CD4-positive, alpha-beta T cell treated with Interferon alpha-2 for 1 hour (primary cell): ENCODE data around the gene PANK2.
A peak's percentile ranks its signal among the peaks of the same experiment; 100 is the strongest.
"Not testable (repeated sequence)": the region's sequence is repeated elsewhere in the genome, so short reads cannot be mapped to it uniquely, and the experiment has no call there.

ENCODE experiments used
- DNase-seq, 2 donors: peaks; one replicate each; pipeline ENCODE4 v3.0.0-alpha.2; 2020 to 2022

The PANK2 gene

DNA sequence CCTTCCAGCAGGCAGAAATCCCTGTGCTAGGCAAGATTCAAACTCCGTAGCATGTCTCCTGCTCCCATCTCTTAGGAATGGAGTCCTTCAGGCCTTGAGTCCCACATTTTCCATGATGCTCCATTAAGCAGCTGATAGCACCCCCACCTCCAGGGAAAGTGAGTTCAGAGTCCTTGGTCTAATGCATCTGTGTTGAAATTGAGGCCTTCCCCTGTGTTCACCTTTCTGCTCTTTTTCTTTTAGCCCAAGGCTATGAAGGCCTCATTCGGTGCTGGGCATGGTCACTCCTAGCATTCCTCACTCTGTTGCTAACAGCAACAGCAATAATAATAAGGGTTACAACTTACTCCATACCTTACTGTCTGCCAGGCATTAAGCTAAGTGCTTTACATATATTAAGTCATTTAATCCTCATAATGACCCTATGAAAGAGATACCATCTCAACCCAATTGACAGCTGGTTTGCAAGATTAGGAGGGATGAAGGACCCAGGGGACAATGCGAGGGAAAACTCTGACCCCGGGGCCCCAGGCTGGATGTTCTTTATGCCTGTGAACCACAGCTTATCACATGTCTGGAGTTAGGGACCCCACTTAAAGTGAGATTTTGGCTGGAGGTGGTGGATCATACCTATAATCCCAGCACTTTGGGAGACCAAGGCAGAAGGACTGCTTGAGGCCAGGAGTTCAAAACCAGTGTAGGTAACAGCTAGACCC lies 17.5 kb upstream of the PANK2 start:
- DNase-seq = no peak

DNA sequence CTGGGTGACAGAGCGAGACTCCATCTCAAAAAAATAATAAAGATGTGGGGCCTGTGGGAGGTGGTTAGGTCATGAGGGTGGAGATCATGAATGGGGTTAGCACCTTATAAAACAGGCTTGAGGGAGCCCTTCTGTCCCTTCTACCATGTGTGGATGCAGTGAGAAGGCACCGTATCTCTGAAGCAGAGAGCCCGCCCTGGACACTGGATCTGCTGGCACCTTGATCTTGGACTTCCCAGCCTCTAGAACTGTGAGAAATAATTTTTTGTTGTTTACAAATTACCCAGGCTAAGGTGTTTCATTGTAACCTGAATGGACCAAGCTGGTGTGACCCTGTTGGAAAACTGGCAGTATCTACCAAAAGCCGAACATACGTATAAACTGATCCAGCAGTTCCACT lies 15.7 kb upstream of the PANK2 start:
- DNase-seq = no peak

DNA sequence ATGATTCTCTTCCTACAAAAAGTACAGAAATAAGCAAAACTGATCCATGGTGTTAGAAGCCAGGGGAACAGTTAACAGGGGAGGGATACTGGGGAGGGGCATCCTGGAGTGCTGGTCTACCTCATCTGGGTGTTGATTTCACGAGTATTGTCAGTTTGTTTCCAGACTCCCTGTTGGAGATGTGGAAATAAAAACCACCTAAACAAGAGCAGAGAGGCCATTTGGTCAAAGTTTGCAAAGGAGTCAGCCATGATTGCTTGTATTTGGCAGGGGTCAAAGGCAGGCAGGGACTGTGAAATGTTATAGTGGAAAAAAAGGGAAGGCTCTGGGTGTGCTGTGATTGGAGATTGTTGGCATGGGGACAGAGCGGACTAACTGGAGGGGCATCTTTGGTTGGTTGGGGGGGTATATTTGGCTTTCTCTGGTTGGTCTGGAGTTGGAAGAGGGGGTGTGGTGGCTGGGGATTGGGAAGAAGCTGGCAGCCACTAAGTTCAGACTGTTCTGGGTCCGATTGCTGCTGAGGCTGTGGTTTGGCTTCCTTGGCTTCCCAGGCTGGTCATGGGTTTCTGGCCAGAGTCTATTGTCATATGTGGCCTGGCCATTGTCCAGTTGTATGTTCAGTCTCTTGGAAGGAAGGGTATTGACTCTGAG lies 14.9 kb upstream of the PANK2 start:
- DNase-seq = no peak

DNA sequence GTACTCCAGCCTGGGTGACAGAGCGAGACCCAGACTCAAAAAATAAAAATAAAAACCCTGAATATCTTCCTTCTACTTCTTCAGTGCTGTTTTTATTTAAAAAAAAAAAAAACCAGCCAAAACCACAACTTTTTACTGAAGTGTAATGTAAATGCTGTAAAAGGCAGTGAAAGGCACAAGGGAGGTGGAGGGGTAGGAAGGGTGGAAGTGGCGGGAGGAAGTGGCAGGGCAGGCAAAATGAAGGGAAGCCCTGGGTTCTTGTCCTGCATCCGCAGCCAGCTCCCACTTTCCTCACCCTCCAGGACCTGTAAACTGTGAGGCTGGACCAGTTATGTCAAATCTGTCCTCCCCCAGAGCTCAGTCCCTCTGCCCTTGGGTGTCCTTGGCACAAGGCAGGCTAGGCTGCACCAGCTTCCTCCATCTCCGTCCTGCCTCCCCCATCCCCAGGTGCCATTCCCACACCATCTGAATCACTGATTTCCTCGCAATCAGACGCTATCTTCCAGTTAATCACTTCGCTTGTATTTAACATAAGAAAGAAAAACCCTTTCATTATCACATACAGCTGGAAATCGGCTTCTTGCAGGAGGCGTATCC lies 13.7 kb upstream of the PANK2 start:
- no peak for DNase-seq

DNA sequence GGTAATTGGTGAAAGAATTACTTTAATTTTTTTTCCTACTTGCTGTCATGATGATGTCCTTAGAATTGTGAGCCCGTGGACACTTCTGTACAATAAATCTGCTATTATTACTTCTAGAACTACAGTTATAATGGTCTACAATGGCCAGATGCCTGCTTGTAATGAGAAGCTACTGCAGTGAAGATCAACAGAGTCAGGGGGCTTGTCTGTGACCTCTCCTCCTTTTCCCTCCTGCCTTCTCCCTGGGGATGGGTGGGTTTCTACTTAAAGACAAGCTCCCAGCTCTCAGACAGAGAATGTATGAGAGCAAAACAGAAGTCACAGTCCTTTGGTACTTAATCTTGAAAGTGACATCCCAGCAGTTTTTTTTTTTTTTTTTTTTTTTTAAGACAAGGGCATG lies 13.2 kb upstream of the PANK2 start:
- DNase-seq = no peak

DNA sequence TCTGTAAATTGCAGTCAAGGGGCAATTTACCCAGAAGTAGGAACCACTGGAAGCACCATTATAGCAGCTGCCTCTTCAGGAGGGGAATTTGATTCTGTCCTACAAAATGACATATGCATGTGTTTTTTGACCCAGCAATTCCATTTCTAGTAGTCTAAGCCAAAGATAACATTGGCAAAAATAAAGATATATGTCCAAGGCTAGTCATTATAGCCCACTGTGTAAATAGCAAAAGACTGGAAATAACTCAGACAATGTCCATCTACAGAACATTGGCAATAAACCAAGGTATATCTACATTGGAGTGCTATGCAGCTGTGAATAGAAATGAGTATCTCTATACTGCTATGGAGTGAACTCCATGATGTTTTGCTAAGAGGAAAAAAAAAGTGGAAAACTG lies 12.5 kb upstream of the PANK2 start:
- DNase-seq = no peak

DNA sequence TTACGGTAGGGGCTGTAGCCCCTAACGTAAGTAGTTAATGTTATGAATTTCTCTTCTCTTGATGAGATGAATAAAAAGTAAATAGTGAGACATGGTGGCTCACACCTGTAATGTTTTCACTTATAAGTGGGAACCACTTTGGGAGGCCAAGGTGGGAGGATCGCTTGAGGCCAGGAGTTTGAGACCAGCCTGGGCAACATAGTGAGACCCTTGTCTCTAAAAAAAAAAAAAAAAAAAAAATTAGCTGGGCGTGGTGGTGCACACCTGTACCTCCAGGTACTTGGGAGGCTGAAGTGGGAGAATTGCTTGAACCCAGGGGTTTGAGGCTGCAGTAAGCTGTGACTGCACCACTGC lies 10.3 kb upstream of the PANK2 start:
- DNase-seq = not testable (repeated sequence)

DNA sequence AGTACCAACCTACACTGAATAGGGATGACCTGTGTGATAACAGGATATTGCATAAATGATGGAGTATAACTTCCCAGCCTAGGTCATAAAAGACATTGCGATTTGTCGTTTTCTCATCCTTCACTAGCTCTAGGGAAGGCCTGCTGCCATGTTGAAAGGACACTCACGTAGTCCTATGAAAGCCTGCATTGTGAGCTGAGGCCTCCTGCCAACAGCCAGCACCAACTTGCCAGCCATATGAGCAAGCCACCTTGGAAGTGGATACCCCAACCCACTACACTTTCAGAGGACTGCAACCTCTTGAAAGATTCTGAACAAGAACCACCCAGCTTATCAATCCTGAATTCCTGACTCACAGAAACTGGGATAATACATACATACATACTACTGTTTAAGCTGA lies 3.5 kb upstream of the PANK2 start:
- no peak for DNase-seq

DNA sequence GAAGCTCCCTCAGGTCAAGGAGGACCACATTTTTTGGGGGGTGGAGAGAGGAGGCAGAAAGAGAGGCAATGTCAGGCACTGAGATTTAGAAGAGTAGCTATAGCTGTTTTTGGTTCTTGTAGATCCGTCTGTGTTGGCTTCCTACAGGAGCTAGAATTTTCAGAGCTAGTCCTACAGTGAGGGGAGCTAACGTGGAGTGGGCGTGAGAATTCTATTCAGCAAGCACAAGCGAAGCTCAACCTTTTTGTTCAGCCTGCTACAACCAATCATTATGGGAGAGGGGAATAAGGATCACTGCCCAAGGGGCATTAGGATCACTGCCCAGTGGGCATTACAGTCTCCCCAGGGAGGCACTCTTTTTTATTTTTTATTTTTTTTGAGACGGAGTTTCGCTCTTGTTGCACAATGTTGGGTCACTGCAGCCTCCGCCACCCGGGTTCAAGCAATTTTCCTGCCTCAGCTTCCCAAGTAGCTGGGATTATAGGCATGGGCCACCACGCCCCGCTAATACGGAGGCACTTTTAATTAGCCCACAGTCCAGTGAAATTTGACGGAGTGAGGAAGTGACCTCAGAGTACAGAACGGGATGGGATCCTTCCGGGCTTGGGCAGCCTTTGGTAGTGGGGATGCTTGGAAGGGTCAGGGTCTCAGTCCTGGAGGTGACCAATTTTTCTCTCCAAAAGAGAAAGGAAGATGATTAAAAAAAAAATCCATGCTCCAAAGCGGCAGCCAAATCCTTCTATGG lies 1.1 kb upstream of the PANK2 start:
- no peak for DNase-seq

DNA sequence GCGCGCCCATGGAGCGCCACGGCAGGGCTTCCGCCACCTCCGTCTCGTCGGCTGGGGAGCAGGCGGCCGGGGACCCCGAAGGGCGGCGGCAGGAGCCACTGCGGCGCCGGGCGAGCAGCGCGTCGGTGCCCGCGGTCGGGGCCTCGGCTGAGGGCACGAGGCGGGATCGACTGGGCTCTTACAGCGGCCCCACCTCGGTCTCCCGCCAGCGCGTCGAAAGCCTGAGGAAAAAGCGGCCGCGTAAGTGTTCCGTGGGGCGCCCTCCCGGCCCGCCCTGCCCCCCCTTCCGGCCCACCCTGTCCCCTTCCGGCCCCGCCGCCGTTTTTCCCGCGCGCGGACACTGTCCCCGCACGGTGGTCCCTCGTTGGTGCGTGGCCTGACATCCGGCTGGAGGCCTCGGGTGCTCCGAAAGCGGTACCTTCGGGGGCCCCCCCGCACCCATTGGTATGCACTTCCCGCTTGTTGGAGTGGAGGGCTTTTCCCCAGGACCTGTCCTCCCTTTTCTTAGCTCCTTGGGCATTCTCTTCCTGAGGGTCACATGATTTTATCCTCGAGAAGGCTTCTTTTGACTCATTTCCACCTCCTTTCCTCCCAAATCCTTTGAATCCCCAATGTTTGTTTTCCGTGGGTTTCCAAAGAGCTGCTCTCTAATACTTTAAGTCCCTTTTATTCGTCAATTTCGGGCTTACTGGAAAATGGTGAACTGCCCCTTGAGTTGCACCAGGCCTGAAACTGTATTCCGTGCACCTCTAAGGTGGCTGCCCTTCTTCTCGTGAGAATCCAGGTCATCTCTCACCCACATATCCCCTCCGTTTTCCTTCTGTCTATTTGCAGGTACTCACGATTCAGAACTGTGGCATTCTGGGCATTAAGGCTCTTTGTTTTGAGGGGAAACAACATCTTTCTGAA lies 556 bp downstream of the PANK2 start:
- peak; percentile 15 to 46 for DNase-seq

DNA sequence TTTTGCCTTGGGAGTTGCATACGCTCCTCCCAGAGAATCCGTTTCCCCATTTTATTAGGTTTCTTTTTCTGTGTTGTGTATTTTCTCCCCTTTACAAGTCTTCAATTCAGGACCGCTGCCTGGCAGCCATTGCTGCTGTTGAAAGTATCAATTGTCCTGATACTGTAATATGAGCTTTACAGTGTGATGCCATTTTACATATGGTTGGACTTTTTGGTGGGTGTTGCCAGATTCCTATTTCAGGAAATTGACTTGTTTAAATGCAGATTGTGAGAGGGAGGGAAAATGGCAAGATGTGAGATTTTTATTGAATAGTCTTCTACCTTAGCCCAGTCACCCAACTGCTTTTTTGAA lies 1.2 kb downstream of the PANK2 start:
- DNase-seq = peak in 1 of 2 donors; percentile 44

DNA sequence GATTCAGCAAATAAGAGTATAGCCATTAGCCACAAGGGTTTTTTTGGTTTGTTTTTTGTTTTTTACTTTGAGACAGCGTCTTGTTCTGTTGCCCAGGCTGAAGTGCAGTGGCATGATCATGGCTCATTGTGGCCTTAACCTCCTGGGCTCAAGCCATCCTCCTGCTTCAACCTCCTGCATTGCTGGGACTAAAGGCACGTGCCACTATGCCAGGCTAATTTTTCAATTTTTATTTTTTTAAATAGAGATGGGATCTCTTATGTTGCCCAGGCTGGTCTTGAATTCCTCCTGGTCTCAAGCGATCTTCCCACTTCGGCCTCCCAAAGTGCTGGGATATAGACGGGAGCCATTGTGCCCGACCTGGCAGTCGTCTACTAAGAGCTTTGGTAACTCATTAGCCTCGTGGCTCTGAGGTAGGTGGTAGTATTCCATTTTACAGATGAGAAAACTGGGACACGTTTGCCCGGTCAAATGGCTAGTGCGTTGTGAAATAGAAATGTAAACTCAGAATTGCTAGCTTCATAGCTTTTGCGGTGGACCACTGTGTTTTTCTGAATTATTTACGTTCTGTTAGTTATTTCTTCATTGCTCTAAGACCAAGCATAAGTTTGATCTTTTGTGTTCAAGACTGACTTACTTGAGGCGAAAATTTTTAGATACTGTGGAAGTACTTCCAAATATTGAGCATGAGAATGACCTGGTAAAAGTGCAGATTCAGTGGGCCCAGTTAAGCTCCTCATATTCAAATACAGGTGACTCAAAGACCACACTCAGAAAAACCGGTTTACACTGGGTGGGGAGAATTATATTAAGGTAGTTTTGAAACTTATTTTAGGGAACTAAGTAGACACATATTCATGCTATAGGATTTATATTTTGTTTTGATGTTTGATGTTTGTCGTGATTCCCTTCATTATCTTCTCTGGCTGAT lies 2.1 kb downstream of the PANK2 start:
- no peak for DNase-seq

DNA sequence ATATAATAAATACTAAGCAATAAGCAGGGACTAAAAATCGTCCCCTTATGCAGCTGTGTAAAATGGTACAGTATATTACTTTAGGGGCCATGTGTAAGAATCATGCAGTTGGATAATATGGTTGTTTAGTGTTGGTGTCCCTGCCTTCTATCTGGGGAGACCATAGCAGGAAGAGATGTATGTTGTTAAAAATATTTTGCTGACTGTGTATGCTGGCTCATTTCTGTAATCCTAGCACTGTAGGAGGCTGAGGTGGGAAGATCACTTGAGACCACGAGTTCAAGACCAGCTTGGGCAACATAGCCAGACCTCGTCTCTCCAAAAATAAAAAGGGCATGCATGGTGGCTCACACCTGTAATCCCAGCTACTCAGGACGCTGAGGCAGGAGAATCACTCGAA lies 5.6 kb downstream of the PANK2 start:
- DNase-seq = no peak

DNA sequence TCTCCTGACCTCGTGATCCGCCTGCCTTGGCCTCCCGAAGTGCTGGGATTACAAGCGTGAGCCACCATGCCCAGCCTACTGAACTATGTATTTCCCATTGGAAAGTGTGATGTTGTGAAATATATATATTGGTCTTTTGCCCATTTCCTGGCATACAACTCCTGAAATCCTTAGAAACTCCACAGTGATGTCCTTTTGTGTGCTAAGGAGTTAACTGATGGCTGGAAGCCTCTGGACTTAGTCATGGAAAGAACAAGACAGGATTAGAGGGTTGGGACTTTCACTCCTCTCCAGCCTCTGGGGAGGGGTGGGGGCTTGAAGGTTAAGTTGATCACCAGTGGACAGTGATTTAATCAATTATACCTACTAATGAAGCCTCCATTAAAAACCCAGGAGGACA lies 7.1 kb downstream of the PANK2 start:
- no peak for DNase-seq

DNA sequence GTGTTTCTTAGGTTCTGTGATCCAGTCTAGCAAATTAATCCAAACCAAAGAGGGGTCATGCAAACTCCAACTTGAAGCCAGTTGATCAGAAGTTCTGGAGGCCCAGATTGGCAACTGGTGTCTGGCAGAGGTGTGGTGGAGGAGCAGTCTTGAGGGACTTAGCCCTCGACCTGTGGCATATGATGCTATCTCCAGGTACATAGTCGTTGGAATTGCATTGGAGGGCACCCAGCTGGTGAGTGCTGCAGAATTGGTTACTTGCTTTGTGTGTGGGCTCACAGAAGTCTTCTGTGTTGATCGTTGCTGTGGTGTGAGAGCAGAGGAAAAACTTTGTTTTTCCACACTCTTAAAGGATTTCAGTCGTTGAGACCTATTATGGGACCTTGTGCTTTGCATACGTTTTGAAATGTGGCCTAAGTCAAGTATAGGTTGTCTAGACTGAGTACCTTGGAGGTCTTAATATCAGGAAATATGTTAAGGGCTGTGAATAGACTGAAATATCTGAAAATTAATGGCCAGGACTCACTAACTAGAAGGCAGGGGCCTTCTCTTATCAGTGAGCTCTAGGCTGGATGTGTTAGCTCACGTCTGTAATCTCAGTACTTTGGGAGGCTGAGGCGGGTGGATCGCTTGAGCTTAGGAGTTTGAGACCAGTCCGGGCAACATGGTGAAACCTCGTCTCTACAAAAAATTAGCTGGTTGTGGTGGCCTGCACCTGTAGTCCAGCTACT lies 7.8 kb downstream of the PANK2 start:
- DNase-seq = no peak

DNA sequence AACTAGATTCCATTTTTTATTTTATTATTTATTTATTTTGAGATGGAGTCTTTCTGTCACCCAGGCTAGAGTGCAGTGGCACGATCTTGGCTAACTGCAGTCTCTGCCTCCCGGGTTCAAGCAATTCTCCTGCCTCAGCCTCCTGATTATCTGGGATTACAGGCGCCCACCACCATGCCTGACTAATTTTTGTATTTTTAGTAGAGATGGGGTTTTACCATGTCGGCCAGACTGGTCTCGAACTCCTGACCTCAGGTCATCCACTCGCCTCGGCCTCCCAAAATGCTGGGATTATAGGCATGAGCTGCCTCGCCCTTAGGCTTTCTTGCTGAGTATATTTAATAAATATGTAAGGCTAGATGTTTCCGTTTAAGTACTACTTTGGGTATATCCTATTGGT lies 9.0 kb downstream of the PANK2 start:
- not testable (repeated sequence) for DNase-seq

DNA sequence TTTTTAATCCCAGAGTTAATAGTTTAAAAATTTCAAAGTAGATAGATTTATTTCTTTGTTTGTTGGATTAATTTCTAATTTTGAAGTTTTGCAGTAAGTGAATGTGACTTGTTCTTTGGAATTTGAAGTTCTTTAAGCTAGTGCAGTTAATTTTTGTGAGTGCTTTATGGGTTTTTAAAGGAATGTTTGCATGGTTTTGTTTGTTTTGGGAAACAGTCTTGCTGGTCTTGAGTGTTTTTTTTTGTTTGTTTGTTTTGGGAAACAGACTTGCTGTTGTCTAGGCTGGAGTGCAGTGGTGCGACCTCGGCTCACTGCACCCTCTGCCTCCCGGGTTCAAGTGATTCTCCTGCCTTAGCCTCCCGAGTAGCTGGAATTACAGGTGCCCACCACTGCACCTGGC lies 9.5 kb downstream of the PANK2 start:
- no peak for DNase-seq

DNA sequence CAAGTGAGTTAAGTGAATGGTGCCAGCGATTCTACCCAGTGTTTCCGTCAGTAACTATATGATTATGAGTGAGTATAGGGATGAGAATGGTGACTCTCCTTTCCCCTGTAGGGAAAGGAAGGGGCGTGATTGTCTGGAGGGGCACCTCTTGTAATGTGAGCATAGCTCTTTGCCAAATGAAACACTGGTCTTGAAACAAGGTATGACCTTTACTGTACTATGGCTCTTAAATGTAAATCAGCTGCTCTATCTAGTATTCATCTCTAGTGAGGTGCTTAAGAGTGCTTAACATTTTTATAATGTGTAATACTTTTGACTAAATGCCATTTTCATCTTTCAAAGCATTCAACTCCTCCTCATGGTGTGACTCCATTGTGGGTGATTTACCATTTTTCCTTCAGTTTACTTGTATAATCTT lies 11.0 kb downstream of the PANK2 start:
- DNase-seq = no peak

DNA sequence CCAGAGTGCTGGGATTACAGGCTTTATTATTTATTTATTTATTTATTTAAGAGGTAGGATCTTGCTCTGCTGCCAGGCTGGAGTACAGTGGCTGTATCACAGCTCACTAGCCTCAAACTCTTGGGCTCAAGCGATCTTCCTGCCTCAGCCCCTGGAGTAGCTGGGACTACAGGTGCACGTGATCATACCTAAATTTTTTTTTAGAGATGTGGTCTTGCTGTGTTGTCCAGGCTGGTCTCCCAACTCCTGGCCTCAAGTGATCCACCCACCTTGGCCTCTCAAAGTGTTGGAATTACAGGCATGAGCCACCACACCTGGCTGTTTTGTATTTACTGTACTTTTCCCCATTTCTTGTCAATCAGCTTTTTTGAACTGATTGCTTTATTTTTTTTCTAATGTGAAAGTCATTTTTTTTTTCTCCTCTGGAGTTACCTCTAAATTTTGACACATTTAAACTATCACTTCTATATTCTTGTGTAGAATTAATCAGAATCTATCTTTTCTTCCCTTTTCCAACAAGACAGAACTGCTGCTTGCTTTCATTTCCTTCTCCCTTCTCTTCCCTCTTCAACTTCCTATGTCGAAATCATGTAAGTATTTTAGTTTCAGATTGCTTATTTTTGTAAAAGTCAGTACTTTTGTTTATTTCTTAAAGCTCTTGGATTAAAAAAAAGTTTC lies 12.0 kb downstream of the PANK2 start:
- no peak for DNase-seq

DNA sequence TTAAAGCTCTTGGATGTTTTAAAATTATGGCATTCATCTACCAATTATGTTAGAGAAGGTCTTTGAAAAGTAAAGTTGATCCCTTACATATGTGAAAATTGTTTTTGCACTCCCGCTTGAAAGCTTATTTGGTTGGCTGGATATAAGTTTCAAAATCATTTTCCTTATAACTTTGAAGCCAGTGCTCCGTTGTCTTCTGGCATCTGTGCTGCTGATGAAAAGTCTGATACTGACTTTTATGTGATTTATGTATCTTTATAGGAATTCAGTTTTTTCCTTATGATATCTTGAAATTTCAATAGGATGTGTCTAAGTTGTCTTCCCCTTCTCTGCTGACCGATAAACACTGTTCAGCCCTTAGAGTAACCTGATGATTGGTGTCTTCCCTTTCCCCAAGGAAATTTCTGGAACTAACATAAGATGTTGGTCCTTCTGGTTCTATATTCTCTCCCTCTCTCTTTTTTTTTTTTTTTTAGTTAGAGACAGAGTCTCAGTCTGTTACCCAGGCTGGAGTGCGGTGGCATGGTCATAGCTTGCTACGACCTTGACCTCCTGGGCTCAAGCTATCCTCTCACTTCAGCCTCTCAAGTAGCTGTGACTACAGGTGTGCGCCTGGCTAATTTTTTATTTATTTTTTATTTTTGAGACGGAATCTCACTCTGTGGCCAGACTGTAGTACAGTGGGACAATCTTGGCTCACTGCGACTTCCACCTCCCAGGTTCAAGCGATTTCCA lies 12.7 kb downstream of the PANK2 start:
- no peak for DNase-seq
